Esophagus (tissue), 2 donors: ENCODE data around the gene ATP1B4. TPM values are rescaled to one million over a fixed set of nuclear protein-coding genes. Genes with fewer than 3 reads are reported as not detected.
"Not testable (repeated sequence)": the region's sequence is repeated elsewhere in the genome, so short reads cannot be mapped to it uniquely, and the experiment has no call there.

Experiments
- H3K27ac ChIP-seq, 2 donors: one replicate each; pipeline ENCODE4 v1.5.1; 2013; ENCODE audit warnings: low read depth in 2 of 2, mild to moderate bottlenecking in 2 of 2, inconsistent platforms in 1 of 2, low read length in 1 of 2, moderate library complexity in 1 of 2
- H3K27me3 ChIP-seq, 2 donors: one replicate each; pipeline ENCODE4 v1.6.1; 2013; ENCODE audit warnings: low read length in 2 of 2, control low read depth in 1 of 2, mild to moderate bottlenecking in 1 of 2; ENCODE audit not compliant: insufficient read depth in 2 of 2, control insufficient read depth in 1 of 2
- H3K36me3 ChIP-seq, 2 donors: one replicate each; pipeline ENCODE4 v1.6.1; 2013; ENCODE audit warnings: low read length in 1 of 2; ENCODE audit not compliant: control insufficient read depth in 2 of 2, insufficient read depth in 2 of 2
- H3K4me1 ChIP-seq, 2 donors: one replicate each; pipeline ENCODE4 v1.6.1; 2013; ENCODE audit warnings: low read length in 1 of 2; ENCODE audit not compliant: control insufficient read depth in 2 of 2, insufficient read depth in 2 of 2
- H3K4me3 ChIP-seq, 2 donors: one replicate each; pipeline ENCODE4 v1.5.1; 2013; ENCODE audit warnings: low read length in 2 of 2, mild to moderate bottlenecking in 2 of 2, low read depth in 1 of 2, moderate library complexity in 1 of 2
- H3K9me3 ChIP-seq, 2 donors: one replicate each; pipeline ENCODE4 v1.6.1; 2013; ENCODE audit warnings: mild to moderate bottlenecking in 2 of 2, low read depth in 1 of 2, low read length in 1 of 2, moderate library complexity in 1 of 2; ENCODE audit not compliant: control insufficient read depth in 2 of 2, insufficient read depth in 1 of 2
- WGBS, 2 donors: extraction: QIAGEN DNeasy Blood & Tissue Kit; methylation state at CpG; one replicate each; pipeline ENCODE4 v1.1.7; 2013; 5-methylcytosine and 5-hydroxymethylcytosine counted together
- polyA plus RNA-seq, 2 donors: library from polyadenylated mRNA; stranded (reverse); fragments of 200-250 nt; gene quantifications; one replicate each; pipeline ENCODE4 v1.2.3, GENCODE V29; 2013
- donor health status: healthy with polysubstance abuse.
- donor health status: Bipolar disorder and iron deficiency.

ATP1B4 gene
- polyA plus RNA-seq, 2 donors = not detected

DNA sequence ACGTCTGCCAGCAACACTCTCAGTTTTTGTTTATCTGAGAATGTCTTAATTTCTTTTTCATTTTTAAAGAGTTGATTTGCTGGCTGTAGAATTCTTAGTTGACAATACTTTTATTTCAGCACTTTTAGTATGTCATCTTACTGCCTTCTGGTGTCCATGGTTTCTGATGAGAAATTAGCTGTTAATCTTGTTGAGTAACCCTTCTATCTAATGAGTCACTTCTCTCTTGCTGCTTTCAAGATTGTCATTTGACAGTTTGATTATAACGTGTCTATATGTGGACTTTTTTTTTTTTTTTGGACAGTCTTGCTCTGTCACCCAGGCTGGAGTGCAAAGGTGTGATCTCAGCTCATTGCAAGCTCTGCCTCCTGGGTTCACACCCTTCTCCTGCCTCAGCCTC lies 26.6 kb upstream of the ATP1B4 start:
- Histone ChIP-seq H3K9me3 (no peaks in the 10 kb centered on the region), H3K4me3 (no peak overlapping the region), H3K27me3 (no peaks in the 10 kb centered on the region), H3K36me3 (no peaks in the 10 kb centered on the region), H3K27ac (no peak overlapping the region), H3K4me1 (no peaks in the 10 kb centered on the region)
- WGBS, 2 donors = 56 to 57% methylated on average over 2 of the region's 2 CpGs

DNA sequence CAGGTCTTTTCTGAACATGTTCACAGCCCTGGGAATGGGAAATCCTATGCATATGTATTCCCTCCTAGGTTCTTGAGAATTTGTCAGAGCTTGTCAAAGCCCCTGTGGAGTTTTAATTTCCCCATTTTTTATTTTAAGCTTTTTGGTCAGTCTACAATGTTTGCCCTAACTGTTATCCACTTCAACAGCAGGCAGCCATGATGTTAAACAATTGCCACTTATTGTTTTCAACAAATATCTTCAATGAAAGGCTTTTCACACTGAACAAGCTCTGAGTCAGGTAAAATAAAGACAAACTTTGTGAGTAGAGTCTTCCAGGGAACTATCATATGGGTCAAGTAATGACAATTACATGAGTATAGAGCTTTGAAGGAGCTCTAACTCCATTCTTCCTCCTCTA lies 25.0 kb upstream of the ATP1B4 start:
- no peaks in the 10 kb centered on the region for H3K9me3 ChIP-seq
- H3K4me3 ChIP-seq = no peak overlapping the region
- no peak overlapping the region for H3K27ac ChIP-seq
- H3K36me3 ChIP-seq = no peaks in the 10 kb centered on the region
- no peaks in the 10 kb centered on the region for H3K4me1 ChIP-seq
- H3K27me3 ChIP-seq = no peaks in the 10 kb centered on the region

DNA sequence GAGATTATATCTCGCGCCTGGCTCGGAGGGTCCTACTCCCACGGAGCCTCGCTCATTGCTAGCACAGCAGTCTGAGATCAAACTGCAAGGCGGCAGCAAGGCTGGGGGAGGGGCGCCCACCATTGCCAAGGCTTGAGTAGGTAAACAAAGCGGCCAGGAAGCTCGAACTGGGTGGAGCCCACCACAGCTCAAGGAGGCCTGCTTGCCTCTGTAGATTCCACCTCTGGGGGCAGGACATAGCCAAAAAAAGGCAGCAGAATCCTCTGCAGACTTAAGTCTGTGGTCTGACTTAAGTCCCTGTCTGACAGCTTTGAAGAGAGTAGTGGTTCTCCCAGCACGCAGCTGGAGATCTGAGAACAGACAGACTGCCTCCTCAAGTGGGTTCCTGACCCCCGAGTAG lies 17.3 kb upstream of the ATP1B4 start:
- H3K36me3 ChIP-seq, H3K9me3 ChIP-seq, H3K27ac ChIP-seq, H3K4me3 ChIP-seq, H3K27me3 ChIP-seq, H3K4me1 ChIP-seq: not testable (repeated sequence)
- WGBS, 2 donors = 78 to 80% methylated on average over 10 to 11 of the region's 11 CpGs

DNA sequence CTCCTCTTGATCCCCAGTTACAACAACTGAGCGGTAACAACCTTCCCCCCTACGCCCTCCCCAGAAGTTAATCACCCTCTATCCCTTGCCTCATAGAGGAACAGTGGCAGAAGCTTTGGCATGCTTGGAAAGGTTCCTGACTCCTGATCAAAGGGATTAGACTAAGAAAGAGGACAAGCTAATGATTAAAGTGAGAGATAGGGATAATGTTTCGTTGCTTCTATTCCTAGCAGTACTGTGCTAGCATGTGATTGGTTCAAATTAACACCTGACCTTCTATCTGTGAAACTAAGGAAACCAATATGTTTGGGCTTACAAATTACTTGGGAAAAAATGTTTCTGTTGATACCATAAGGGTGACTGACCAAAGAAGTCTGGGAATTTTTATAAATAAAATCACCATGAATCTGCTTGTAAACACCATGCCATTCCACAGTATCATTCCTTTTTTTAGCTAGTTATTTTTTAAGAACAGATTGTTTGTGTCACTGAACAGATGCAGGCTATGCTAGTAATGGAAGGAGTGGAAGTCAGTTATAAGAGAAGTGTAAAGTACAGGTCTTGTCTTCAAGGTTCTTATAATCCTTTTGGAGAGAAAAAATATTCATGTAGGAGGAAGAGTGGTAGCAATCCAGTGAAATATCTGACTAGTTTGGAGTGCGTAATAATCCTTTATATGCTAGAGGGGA lies 11.3 kb upstream of the ATP1B4 start:
- H3K27ac ChIP-seq = no peak overlapping the region
- H3K36me3 ChIP-seq = no peaks in the 10 kb centered on the region
- no peaks in the 10 kb centered on the region for H3K9me3 ChIP-seq
- H3K27me3 ChIP-seq = no peaks in the 10 kb centered on the region
- H3K4me3 ChIP-seq = no peak overlapping the region
- WGBS, 2 donors = 56 to 72% methylated on average over 4 of the region's 4 CpGs
- no peaks in the 10 kb centered on the region for H3K4me1 ChIP-seq

DNA sequence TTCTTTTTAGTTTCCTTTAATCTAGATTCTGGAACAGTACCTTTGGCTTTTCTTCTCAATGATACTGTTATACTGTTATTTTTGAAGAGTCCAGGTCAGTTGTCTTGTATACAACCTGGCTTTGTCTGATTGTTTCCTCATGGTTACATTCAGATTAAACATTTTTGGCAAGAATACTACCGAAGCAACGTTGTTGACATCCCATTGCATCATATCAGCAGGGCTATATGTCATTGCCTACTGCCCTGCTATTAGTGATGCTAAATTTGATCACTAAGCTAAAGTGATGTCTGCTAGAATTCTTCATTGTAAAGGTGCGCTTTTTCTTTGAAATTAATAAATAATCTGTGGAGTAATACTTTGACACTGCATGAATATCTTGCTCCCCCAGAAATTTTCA lies 5.8 kb upstream of the ATP1B4 start:
- Histone ChIP-seq H3K27me3 (peaks cover 0 to 2% of the 10 kb centered on the region in 2 donors), H3K9me3 (no peaks in the 10 kb centered on the region), H3K4me3 (no peak overlapping the region), H3K4me1 (no peaks in the 10 kb centered on the region), H3K36me3 (no peaks in the 10 kb centered on the region), H3K27ac (no peak overlapping the region)
- WGBS, 2 donors = 70 to 72% methylated on average over 3 of the region's 3 CpGs

DNA sequence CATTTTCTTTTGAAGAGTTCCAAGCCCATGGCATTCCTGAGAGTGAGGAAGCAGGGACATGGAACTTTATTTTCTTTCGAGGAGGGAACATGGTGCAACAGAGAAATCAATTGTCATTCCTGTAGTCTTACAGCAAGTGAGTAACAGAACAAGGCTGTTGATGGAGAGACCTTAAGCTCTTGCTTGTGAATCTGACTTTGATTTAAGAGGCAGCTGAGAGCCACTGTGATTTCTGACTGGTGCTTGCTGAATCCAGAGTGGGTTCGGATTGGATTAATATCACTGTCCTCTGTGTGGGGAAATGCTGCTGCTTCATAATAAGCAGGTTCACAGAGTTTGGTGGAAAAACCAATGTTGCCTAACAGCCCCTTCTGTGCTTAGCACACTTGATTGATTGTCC lies 4.7 kb upstream of the ATP1B4 start:
- WGBS, 2 donors = 60 to 64% methylated on average over 2 of the region's 2 CpGs
- H3K27me3 ChIP-seq = peaks cover 0 to 2% of the 10 kb centered on the region in 2 donors
- no peak overlapping the region for H3K4me3 ChIP-seq
- H3K36me3 ChIP-seq = no peaks in the 10 kb centered on the region
- no peaks in the 10 kb centered on the region for H3K9me3 ChIP-seq
- no peak overlapping the region for H3K27ac ChIP-seq
- no peaks in the 10 kb centered on the region for H3K4me1 ChIP-seq

DNA sequence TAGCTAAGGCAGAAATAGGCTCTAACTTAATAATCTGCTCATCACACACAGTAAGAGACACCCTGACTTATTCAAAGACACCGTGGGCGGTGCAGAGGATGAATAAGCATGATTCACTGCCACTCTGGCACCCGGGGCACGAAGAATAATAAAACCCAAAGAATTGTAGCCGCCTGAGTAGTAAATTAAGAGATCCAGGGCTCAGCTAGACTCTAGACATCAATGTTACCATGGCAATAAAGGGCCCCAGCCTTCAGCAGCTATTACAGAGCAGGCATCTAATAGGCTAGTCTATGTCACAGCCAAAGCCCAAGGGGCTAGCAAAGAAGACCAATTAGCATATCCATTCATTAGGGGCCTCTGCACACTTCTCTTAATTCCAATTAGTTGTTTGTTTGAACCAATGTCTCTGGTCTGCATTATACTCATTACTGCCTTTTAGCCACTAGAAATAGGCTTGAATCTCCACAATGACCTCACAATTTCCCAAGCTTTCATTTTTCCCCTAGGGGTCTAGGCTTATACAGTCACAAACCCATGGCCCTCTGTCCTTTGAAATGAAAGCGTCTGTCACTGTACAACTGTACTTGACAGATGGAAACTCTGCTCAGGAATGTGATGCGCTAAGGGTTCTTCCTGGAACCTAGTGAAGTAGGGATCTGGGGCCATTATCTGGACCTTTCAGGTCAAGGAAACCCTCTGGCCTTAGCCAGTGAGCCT lies 3.0 kb upstream of the ATP1B4 start:
- peaks cover 0 to 2% of the 10 kb centered on the region in 2 donors for H3K27me3 ChIP-seq
- no peaks in the 10 kb centered on the region for H3K9me3 ChIP-seq
- H3K4me3 ChIP-seq = no peak overlapping the region
- H3K4me1 ChIP-seq = no peaks in the 10 kb centered on the region
- no peak overlapping the region for H3K27ac ChIP-seq
- no peaks in the 10 kb centered on the region for H3K36me3 ChIP-seq
- 52 to 68% methylated on average over 7 of the region's 7 CpGs for WGBS, 2 donors

DNA sequence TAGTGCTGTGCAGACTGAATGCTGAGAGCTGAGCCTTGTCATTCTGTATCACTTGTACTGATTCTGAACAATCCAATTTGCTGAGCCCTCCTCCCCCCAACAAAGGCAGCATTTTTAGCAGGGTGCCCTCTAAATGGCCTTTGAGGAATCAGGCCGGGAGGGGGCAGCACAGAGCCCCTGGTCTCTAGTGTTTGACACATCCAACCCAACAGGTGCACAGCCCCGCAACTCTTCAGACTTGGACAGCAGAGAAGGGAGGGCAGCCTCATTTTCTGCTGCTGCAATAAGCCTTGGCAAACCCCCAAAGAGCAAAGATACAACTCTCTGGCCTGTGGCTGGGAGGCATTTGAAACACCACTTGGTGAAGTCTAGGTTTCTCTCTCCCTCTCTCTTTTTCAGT lies 3.4 kb downstream of the ATP1B4 start:
- no peaks in the 10 kb centered on the region for H3K36me3 ChIP-seq
- no peaks in the 10 kb centered on the region for H3K4me1 ChIP-seq
- H3K9me3 ChIP-seq = no peaks in the 10 kb centered on the region
- no peaks in the 10 kb centered on the region for H3K27me3 ChIP-seq
- H3K27ac ChIP-seq = no peak overlapping the region
- no peak overlapping the region for H3K4me3 ChIP-seq
- WGBS, 2 donors = 26 to 35% methylated on average over 2 of the region's 2 CpGs

DNA sequence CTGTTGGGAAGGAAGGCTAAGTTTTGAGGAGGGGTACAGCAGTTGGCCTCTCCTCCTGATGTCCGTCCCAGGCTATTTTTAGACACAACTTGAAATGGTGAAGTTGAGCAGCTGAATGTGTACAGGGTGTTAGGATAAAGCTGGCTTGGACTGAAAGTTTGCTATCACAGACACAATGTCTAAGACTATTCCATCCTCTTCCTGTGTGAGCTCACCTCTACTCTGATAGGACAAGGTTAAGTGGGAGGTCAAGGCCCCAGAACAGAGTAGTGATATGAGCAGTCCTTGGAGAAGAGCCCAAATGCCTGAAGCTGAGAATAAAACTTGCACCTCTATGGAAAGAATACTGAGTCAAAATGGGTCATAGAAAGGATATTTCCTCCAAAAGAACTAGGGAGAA lies 4.1 kb downstream of the ATP1B4 start:
- H3K4me3 ChIP-seq = no peak overlapping the region
- H3K4me1 ChIP-seq = no peaks in the 10 kb centered on the region
- WGBS, 2 donors = 57 to 60% methylated on average over 1 of the region's 1 CpG
- H3K27me3 ChIP-seq = no peaks in the 10 kb centered on the region
- H3K27ac ChIP-seq = no peak overlapping the region
- H3K9me3 ChIP-seq = no peaks in the 10 kb centered on the region
- no peaks in the 10 kb centered on the region for H3K36me3 ChIP-seq

DNA sequence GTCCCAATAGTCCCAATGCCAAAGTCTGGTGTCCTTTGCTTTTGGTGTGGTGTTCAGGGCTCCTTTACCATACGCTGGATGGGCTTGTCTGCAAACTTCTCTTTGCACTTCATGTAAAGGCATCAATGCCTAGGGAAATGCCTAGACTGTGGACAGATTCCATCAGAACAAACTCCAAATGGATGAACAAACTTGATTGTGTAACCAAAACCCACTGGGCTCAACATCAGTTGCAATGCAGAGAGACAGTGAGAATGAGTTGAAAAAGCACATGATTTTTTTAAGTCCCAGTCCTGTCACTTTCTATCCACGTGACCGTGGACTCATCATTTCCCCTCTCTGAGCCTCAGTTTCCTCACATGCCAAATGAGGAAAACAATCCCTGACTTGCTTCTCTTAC lies 4.9 kb downstream of the ATP1B4 start:
- Histone ChIP-seq H3K9me3 (no peaks in the 10 kb centered on the region), H3K4me3 (no peak overlapping the region), H3K27me3 (no peaks in the 10 kb centered on the region), H3K36me3 (no peaks in the 10 kb centered on the region), H3K27ac (no peak overlapping the region), H3K4me1 (no peaks in the 10 kb centered on the region)
- WGBS, 2 donors = 58 to 65% methylated on average over 3 of the region's 3 CpGs
